ENCODE results near the gene NPTN. TPM values are rescaled to one million over a fixed set of nuclear protein-coding genes. Genes with fewer than 3 reads are reported as not detected.
A peak's percentile ranks its signal among the peaks of the same experiment; 100 is the strongest.

NPTN gene
- total RNA-seq, 1 experiment from 2014 or later = 90.9 TPM

DNA sequence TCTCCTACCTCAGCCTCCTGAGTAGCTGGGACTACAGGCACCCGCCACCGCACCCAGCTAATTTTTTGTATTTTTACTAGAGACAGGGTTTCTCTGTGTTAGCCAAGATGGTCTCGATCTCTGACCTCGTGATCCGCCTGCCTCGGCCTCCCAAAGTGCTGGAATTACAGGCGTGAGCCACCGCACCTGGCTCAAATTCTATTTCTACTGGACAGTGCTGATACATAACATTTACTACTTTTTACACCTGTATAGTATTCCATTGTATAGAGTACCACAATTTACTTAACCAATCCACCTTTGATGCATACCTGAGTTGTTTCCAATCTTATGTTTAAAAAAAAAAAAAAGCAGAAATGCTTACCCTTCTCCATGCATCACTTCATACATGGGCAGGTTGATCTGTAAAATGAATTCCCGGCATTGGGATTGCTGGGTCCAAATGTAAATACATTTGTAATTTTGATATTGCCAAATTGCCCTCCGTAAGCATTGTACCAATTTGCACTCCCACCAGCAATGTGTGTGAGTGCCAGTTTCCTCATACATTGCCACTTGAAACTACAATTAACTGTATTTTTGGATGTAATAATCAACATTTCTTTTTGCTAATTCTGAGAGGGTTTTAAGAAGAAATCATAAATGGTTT is 94.5 kb downstream of the NPTN start:
- Histone ChIP-seq H3K79me2 (ENCODE audit: insufficient read depth, low read length) (no peaks in the 10 kb centered on the region), H3K9ac (ENCODE audit: low read length) (no peak overlapping the region), H3K9me2 (ENCODE audit: insufficient read depth) (no peaks in the 10 kb centered on the region), H3K27me3 (ENCODE audit: insufficient read depth, low read length) (no peaks in the 10 kb centered on the region), H3K36me3 (ENCODE audit: control insufficient read depth in 1 of 2, insufficient read depth in 2 of 2, low read length in 2 of 2) (no peaks in the 10 kb centered on the region), H3K4me3 (replicated peaks in 1 of 2; ENCODE audit: low read depth in 1 of 2, low read length in 2 of 2) (no peak overlapping the region), H2AFZ (ENCODE audit: low read depth, low read length, poor library complexity, severe bottlenecking) (no peak overlapping the region), H3K4me2 (ENCODE audit: low read length) (peak overlapping the region; percentile 31; the same call in 1 of the 2 replicates), H3K27ac (ENCODE audit: low read depth, low read length) (no peak overlapping the region), H3K9me3 (ENCODE audit: control insufficient read depth in 1 of 2, insufficient read depth in 1 of 2, low read depth in 1 of 2, low read length in 2 of 2) (no peaks in the 10 kb centered on the region), H3K4me1 (ENCODE audit: control insufficient read depth in 1 of 2, insufficient read depth in 2 of 2, low read length in 2 of 2) (peaks cover 10 to 12% of the 10 kb centered on the region in 2 experiments), H4K20me1 (ENCODE audit: insufficient read depth) (no peaks in the 10 kb centered on the region)
- ChIA-PET CTCF (interaction anchor here (0.7 kb wide), 2 partner anchors 134 to 787 kb away, joined by 3 read pairs; no protein-coding TSS in a partner anchor), POLR2A (no interaction called here), RAD21 (ENCODE audit: low non-redundant PET in 1 of 2, low total read pairs in 2 of 2, uncharacterized antibody in 2 of 2, unreplicated experiment in 2 of 2) (interaction anchor here in 1 of 2 experiments (0.6 kb wide), 1 partner anchor 96 kb away, joined by 3 read pairs; no protein-coding TSS in a partner anchor)
- no peak for TF ChIP-seq YY1 (IDR thresholded peaks at IDR 0.05; ENCODE audit: extremely low read depth, insufficient replicate concordance, low read depth, low read length)
- no peak for TF ChIP-seq TCF7L2 (IDR thresholded peaks at IDR 0.05; ENCODE audit: borderline replicate concordance, extremely low read depth, insufficient read depth, insufficient read length)
- no peak for TF ChIP-seq ZFX (IDR thresholded peaks at IDR 0.05)
- TF ChIP-seq EZH2 (IDR thresholded peaks at IDR 0.05) = no peak
- TF ChIP-seq RAD21 (IDR thresholded peaks at IDR 0.05; ENCODE audit: low read depth) = no peak
- no peak for TF ChIP-seq POLR2A (IDR thresholded peaks at IDR 0.05; ENCODE audit: borderline replicate concordance, extremely low read depth, insufficient read depth, insufficient read length)
- TF ChIP-seq ELF1 (IDR thresholded peaks at IDR 0.05; ENCODE audit: borderline replicate concordance, low read depth) = no peak
- TF ChIP-seq CTCF (IDR thresholded peaks at IDR 0.05 in 2 of 3, conservative IDR thresholded peaks at IDR 0.05 in 1 of 3; ENCODE audit: borderline replicate concordance in 1 of 3, insufficient read depth in 1 of 3, low read depth in 2 of 3, low read length in 2 of 3) = no peak
- TF ChIP-seq CEBPB (IDR thresholded peaks at IDR 0.05; ENCODE audit: low read depth) = no peak
- TF ChIP-seq, protein P1, sequence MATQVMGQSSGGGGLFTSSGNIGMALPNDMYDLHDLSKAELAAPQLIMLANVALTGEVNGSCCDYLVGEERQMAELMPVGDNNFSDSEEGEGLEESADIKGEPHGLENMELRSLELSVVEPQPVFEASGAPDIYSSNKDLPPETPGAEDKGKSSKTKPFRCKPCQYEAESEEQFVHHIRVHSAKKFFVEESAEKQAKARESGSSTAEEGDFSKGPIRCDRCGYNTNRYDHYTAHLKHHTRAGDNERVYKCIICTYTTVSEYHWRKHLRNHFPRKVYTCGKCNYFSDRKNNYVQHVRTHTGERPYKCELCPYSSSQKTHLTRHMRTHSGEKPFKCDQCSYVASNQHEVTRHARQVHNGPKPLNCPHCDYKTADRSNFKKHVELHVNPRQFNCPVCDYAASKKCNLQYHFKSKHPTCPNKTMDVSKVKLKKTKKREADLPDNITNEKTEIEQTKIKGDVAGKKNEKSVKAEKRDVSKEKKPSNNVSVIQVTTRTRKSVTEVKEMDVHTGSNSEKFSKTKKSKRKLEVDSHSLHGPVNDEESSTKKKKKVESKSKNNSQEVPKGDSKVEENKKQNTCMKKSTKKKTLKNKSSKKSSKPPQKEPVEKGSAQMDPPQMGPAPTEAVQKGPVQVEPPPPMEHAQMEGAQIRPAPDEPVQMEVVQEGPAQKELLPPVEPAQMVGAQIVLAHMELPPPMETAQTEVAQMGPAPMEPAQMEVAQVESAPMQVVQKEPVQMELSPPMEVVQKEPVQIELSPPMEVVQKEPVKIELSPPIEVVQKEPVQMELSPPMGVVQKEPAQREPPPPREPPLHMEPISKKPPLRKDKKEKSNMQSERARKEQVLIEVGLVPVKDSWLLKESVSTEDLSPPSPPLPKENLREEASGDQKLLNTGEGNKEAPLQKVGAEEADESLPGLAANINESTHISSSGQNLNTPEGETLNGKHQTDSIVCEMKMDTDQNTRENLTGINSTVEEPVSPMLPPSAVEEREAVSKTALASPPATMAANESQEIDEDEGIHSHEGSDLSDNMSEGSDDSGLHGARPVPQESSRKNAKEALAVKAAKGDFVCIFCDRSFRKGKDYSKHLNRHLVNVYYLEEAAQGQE (IDR thresholded peaks at IDR 0.05; ENCODE audit: low read depth) = no peak
- no peak for TF ChIP-seq EGR1 (IDR thresholded peaks at IDR 0.05; ENCODE audit: low read depth)
- TF ChIP-seq EZH2phosphoT487 (IDR thresholded peaks at IDR 0.05; ENCODE audit: borderline replicate concordance) = no peak
- TF ChIP-seq SP1 (IDR thresholded peaks at IDR 0.05; ENCODE audit: low read depth) = no peak
- no peak for TF ChIP-seq ZNF274 (IDR thresholded peaks at IDR 0.05; ENCODE audit: low read depth, low read length)
- no peak for ATAC-seq
- intact Hi-C loops (cut with micrococcal nuclease) = no loop called here
- DNase-seq (ENCODE audit: low read depth, low spot score) = no peak
- no TSS peak for BruUV-seq (replicated peaks)

Measured in HCT116 (cell line).